ENCODE results near the gene SEMA3D.

DNA sequence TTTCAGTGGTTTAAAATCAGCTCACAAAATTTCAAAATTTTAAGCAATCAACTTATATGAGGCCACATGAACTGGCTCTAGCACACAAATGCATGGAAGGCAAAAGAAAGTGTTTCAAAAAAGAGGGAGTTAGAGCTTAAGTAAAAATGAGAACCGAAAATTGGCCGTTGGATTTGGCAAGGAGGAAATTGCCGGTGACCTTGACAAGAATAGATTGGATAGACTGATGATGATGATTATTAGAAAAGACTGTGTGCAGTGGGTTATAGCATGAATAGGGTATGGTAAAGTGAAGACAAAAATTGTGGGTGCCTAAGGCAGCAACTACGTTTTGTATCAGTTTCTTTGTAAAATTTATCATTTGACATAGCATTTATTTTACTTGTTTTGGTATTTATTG lies 175.7 kb downstream of the SEMA3D start:
- TF ChIP-seq, protein P1, sequence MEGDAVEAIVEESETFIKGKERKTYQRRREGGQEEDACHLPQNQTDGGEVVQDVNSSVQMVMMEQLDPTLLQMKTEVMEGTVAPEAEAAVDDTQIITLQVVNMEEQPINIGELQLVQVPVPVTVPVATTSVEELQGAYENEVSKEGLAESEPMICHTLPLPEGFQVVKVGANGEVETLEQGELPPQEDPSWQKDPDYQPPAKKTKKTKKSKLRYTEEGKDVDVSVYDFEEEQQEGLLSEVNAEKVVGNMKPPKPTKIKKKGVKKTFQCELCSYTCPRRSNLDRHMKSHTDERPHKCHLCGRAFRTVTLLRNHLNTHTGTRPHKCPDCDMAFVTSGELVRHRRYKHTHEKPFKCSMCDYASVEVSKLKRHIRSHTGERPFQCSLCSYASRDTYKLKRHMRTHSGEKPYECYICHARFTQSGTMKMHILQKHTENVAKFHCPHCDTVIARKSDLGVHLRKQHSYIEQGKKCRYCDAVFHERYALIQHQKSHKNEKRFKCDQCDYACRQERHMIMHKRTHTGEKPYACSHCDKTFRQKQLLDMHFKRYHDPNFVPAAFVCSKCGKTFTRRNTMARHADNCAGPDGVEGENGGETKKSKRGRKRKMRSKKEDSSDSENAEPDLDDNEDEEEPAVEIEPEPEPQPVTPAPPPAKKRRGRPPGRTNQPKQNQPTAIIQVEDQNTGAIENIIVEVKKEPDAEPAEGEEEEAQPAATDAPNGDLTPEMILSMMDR (IDR thresholded peaks at IDR 0.05) = no peak
- TF ChIP-seq POLR2A (IDR thresholded peaks at IDR 0.05) = no peak
